Upper lobe of right lung (tissue), 1 donor: ENCODE measurements around the gene ZC2HC1C. TPM values are rescaled to one million over a fixed set of nuclear protein-coding genes. Genes with fewer than 3 reads are reported as not detected.
A peak's percentile ranks its signal among the peaks of the same experiment; 100 is the strongest.

Experiments used
- ATAC-seq: fragments of 200-7000 bp; cut with Tn5 transposase; one replicate; pipeline ENCODE4 v1.9.1; 2020; ENCODE audit warnings: mild to moderate bottlenecking, moderate library complexity
- DNase-seq: peaks from one replicate; pipeline ENCODE4 v3.0.0-alpha.2; 2020
- H3K27ac ChIP-seq: fragments of 200-600 bp; one replicate; pipeline ENCODE4 v1.8.0; 2022
- H3K27me3 ChIP-seq: fragments of 200-600 bp; one replicate; pipeline ENCODE4 v1.8.0; 2022; ENCODE audit warnings: mild to moderate bottlenecking
- H3K36me3 ChIP-seq: fragments of 200-600 bp; one replicate; pipeline ENCODE4 v1.8.0; 2022
- H3K4me1 ChIP-seq: fragments of 200-600 bp; one replicate; pipeline ENCODE4 v1.8.0; 2022
- H3K4me3 ChIP-seq: fragments of 200-600 bp; one replicate; pipeline ENCODE4 v1.8.0; 2022; ENCODE audit warnings: mild to moderate bottlenecking
- H3K9me3 ChIP-seq: fragments of 200-600 bp; one replicate; pipeline ENCODE4 v1.8.0; 2022
- intact Hi-C: fragments of 100-400 bp; cut with DNase I; formaldehyde crosslinking; loops from one replicate; pipeline ENCODE4 v1.11.0; 2022
- long read RNA-seq: library from polyadenylated mRNA; unstranded; transcript quantifications from one replicate; pipeline ENCODE4 v2.0.0, GENCODE V29; 2021
- total RNA-seq: library from RNA; stranded (reverse); fragmentation: NEBNext Ultra II Directional; extraction: Animal tissue kit (Norgen Biotek cat#: 25700); gene quantifications from one replicate; pipeline ENCODE4 v1.2.1, GENCODE V29; 2021
- TF ChIP-seq, protein P1 (sequence below): fragments of 200-600 bp; IDR thresholded peaks from one replicate; pipeline ENCODE4 v1.8.0; 2022; ENCODE audit warnings: antibody characterized with exemption
- donor health status: DM: no; HTN: yes; CAD: no; lungs with severe emphysema.

ZC2HC1C gene, protein sequence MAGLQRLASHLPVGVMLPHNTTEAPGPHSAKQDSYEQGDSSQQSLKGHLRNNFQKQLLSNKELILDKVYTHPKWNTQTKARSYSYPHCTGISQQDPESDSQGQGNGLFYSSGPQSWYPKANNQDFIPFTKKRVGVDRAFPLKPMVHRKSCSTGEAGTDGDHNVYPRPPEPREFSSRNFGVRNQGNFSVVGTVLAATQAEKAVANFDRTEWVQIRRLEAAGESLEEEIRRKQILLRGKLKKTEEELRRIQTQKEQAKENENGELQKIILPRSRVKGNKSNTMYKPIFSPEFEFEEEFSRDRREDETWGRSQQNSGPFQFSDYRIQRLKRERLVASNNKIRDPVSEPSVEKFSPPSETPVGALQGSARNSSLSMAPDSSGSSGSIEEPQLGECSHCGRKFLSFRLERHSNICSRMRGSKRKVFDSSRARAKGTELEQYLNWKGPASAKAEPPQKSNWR
- total RNA-seq, result 4.5 TPM
- long read RNA-seq, partial matches to known transcripts, result 0 of 3 reads
- long read RNA-seq, other reads (novel, unspliced or antisense), result 3 of 3 reads

DNA sequence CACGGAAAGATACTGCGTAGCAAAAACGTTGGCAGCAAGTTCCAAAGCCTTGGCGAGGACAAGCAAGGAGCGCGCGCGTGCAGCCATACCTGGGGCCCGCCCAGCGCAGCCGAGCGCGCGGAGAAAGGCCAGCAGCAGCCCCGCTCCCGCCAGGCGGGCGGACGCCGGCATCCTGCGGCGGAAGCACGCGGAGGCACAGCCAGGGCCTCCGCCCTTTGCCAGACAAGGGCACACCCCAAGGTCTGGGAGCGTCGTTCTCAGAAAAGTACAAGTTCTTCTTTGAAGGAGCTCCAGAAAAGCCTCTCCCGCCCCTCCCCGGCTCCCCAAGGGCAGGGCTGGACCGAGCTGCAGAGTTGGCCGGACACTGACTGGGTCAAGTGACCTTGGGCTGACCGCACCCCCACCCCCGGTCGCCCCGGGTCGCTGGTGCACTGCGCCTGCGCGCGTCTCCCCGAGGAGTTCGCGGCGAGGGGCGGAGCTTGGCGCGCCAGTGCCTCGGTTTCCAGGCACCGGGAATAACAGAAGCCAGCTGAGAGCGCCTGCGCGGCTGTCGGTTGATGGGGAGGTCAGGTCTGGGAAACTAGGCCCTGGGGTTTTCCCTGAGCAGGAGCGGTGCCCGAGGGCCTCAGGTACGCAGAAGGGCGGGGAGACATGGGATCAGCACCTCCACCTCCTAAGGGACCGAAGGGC is at the start of gene ZC2HC1C:
Gene ZC2HC1C (plus strand): TSS at position 521 of the 690 bp plus-strand sequence. CDS start 933 bp downstream, outside the sequence.
- peak; percentile 99 for DNase-seq
- H3K36me3 ChIP-seq, result no peaks in the 10 kb centered on the region
- no peaks in the 10 kb centered on the region for H3K9me3 ChIP-seq
- H3K27me3 ChIP-seq, result no peaks in the 10 kb centered on the region
- intact Hi-C loops, result no loop called here
- peak within 1 kb of the TSS; percentile 58 for H3K4me3 ChIP-seq
- peak; percentile 96 for ATAC-seq
- H3K4me1 ChIP-seq, result peaks cover 28% of the 10 kb centered on the region
- TF ChIP-seq, protein P1, sequence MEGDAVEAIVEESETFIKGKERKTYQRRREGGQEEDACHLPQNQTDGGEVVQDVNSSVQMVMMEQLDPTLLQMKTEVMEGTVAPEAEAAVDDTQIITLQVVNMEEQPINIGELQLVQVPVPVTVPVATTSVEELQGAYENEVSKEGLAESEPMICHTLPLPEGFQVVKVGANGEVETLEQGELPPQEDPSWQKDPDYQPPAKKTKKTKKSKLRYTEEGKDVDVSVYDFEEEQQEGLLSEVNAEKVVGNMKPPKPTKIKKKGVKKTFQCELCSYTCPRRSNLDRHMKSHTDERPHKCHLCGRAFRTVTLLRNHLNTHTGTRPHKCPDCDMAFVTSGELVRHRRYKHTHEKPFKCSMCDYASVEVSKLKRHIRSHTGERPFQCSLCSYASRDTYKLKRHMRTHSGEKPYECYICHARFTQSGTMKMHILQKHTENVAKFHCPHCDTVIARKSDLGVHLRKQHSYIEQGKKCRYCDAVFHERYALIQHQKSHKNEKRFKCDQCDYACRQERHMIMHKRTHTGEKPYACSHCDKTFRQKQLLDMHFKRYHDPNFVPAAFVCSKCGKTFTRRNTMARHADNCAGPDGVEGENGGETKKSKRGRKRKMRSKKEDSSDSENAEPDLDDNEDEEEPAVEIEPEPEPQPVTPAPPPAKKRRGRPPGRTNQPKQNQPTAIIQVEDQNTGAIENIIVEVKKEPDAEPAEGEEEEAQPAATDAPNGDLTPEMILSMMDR, result no peak
- H3K27ac ChIP-seq, result peak within 1 kb of the TSS; percentile 93

DNA sequence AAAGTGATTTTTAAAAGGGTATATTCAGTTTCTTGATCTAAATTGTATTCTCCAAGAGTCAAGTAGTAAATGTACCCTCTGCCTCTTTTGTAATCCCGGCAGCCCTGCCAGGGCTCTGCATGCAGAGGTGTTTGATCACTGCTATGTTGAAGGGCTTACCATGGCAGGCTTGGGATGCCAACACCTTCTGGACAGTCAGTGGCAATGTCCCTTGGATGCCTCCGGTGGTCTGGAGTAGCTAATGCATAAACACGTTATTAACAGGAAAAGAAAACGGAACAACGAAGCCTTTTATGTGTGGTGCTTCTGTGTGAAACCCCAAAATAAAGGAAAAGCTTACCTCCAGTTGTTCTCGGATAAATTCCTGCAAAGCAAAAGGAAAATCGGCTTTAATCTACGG is 46.8 kb upstream of the ZC2HC1C start:
- peaks cover 89% of the 10 kb centered on the region for H3K36me3 ChIP-seq
- H3K4me1 ChIP-seq, result no peaks in the 10 kb centered on the region
- no peak overlapping the region for H3K27ac ChIP-seq
- no peaks in the 10 kb centered on the region for H3K27me3 ChIP-seq
- ATAC-seq, result peak; percentile 69
- DNase-seq, result no peak
- intact Hi-C loops, result no loop called here
- no peak overlapping the region for H3K4me3 ChIP-seq
- H3K9me3 ChIP-seq, result no peaks in the 10 kb centered on the region
- TF ChIP-seq, protein P1, result peak; percentile 24

DNA sequence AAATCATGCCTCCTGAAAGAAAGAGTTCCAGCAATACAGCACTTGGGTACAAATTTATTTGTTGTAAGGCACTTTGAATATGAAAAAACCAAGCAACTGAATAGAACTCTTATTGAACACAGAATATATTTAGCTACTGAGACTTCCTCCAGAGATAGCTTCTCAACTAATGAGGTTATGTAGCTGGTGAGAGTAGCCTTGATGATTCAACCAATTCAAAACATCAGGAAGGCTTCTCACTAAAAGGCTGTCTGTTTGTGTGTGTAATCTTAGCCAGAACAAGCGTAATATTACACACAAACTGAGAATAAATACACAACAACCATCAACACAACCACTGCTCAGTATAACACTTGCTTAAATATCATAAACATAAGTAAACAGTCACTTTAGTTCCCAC is 46.3 kb upstream of the ZC2HC1C start:
- DNase-seq (no peak), ATAC-seq (no peak)
- TF ChIP-seq, protein P1, result no peak
- Histone ChIP-seq H3K36me3 (peaks cover 84% of the 10 kb centered on the region), H3K4me3 (no peak overlapping the region), H3K9me3 (no peaks in the 10 kb centered on the region), H3K4me1 (no peaks in the 10 kb centered on the region), H3K27me3 (no peaks in the 10 kb centered on the region), H3K27ac (no peak overlapping the region)
- intact Hi-C loops, result no loop called here

DNA sequence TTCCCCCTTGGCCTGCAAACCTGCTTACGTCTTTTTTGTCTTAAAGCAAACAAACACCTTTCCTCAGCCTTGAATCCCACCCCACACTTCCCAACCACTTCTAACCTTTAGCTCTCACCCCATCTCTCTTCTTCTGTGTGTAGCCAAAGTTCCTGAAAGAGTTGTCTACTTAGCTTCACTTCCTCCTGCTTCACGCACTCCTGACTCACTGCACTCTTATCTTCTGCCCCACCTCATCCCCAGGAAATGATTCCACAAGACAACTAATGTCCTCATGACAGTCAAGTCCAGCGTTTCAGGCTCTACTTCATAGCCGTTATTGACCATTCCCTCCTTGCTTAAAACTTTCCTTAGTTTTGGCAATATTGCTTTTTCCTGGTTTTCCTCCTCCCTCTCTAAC is 44.4 kb upstream of the ZC2HC1C start:
- Histone ChIP-seq H3K4me3 (no peak overlapping the region), H3K4me1 (no peaks in the 10 kb centered on the region), H3K36me3 (peaks cover 75% of the 10 kb centered on the region), H3K27me3 (no peaks in the 10 kb centered on the region), H3K27ac (peak overlapping the region; percentile 37), H3K9me3 (no peaks in the 10 kb centered on the region)
- ATAC-seq (peak; percentile 81), DNase-seq (no peak)
- TF ChIP-seq, protein P1, result no peak
- intact Hi-C loops, result no loop called here

DNA sequence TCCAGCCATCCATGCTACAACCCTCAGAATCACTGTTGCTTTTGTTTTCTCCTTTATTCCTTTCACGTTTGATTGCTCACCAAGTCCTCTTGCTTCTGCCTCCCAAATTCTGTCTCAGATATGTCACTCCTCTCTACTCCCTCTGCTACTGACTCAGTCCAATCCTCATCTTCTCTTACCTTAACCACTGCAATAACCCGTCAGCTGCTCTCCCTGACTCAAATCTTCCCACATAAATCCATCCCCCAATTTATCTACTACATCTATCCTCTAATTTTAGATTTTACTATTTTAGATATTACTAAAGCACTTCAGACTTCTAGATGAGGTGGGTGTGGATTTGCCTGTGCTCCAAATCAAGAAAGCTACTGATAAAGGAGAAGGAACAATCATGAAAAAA is 43.6 kb upstream of the ZC2HC1C start:
- H3K9me3 ChIP-seq, result no peaks in the 10 kb centered on the region
- H3K36me3 ChIP-seq, result peaks cover 75% of the 10 kb centered on the region
- no peak for DNase-seq
- H3K27me3 ChIP-seq, result no peaks in the 10 kb centered on the region
- peak overlapping the region; percentile 37 for H3K27ac ChIP-seq
- intact Hi-C loops, result no loop called here
- no peak for ATAC-seq
- no peak overlapping the region for H3K4me3 ChIP-seq
- H3K4me1 ChIP-seq, result no peaks in the 10 kb centered on the region
- TF ChIP-seq, protein P1, result no peak
